Measurements from ENCODE around the gene COMMD2.

GRCh38 chr3:149777414-149778214 is 25.3 kb upstream of the COMMD2 start:
- TF ChIP-seq, protein P1, sequence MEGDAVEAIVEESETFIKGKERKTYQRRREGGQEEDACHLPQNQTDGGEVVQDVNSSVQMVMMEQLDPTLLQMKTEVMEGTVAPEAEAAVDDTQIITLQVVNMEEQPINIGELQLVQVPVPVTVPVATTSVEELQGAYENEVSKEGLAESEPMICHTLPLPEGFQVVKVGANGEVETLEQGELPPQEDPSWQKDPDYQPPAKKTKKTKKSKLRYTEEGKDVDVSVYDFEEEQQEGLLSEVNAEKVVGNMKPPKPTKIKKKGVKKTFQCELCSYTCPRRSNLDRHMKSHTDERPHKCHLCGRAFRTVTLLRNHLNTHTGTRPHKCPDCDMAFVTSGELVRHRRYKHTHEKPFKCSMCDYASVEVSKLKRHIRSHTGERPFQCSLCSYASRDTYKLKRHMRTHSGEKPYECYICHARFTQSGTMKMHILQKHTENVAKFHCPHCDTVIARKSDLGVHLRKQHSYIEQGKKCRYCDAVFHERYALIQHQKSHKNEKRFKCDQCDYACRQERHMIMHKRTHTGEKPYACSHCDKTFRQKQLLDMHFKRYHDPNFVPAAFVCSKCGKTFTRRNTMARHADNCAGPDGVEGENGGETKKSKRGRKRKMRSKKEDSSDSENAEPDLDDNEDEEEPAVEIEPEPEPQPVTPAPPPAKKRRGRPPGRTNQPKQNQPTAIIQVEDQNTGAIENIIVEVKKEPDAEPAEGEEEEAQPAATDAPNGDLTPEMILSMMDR (IDR thresholded peaks at IDR 0.05) = no peak
- TF ChIP-seq, protein P2, sequence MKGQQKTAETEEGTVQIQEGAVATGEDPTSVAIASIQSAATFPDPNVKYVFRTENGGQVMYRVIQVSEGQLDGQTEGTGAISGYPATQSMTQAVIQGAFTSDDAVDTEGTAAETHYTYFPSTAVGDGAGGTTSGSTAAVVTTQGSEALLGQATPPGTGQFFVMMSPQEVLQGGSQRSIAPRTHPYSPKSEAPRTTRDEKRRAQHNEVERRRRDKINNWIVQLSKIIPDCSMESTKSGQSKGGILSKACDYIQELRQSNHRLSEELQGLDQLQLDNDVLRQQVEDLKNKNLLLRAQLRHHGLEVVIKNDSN (IDR thresholded peaks at IDR 0.05; ENCODE audit: borderline replicate concordance, low read depth) = no peak
- TF ChIP-seq TAF1 (IDR thresholded peaks at IDR 0.05; ENCODE audit: borderline replicate concordance, low read depth, low read length) = no peak
- no peak for TF ChIP-seq POLR2AphosphoS5 (IDR thresholded peaks at IDR 0.05; ENCODE audit: low read depth, low read length)
- TF ChIP-seq RAD21 (IDR thresholded peaks at IDR 0.05; ENCODE audit: low read length) = no peak
- no peak for TF ChIP-seq JUND (IDR thresholded peaks at IDR 0.05)
- TF ChIP-seq TCF12 (IDR thresholded peaks at IDR 0.05) = no peak
- no peak for TF ChIP-seq EP300 (IDR thresholded peaks at IDR 0.05; ENCODE audit: borderline replicate concordance in 1 of 2, low read depth in 1 of 2, low read length in 1 of 2)

Data from SK-N-SH (cell line).